ENCODE results near the gene MBOAT2. TPM values are rescaled to one million over a fixed set of nuclear protein-coding genes. Genes with fewer than 3 reads are reported as not detected.
"Not testable (repeated sequence)": the region's sequence is repeated elsewhere in the genome, so short reads cannot be mapped to it uniquely, and the experiment has no call there.

The MBOAT2 gene
- total and polyA plus RNA-seq, 2 donors (not counting 1 experiment from before 2014, with no cell fraction given) = 0.24 to 1.3 TPM

DNA sequence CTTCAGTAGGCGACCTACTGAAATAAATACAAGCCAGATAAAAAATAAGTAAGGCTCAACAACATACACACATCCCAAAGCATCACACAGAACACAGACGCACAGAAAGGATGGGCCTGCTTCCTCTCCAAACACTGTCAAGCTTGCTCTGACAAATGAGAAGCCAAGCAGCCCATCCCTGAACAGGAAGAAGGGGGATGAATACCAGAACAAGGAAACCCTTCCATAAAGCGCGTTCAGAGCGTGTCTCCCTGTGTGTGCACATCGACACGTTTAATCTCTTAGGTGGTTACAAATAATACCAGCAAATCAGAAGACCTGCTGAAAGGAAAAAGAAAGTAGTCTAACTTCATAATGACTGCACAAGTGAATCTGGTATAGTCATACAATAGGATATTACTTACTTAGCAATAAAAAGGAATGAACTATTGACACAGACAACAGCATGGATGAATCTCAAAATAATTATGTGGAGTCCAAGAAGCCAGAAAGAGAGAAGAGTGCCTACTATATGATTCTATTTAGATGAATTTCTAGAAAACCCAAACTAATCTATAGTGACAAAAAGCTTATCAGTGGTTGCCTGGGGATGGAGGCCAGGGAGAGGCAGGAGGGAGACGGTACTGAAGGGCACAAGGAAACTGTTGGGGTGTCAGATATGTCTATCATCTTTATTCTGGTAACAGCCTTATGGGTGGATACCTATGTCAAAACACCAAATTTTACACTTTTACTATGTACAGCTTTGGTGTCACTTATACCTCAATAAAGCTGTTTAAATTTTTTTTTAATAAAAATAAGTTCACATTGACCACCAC lies 26.8 kb downstream of the MBOAT2 start:
- H3K27me3 Mint-ChIP-seq = no peaks in the 10 kb centered on the region
- H3K9me3 Mint-ChIP-seq (ENCODE audit: insufficient read depth) = no peaks in the 10 kb centered on the region
- Histone ChIP-seq H3K27ac (ENCODE audit: low read length in 2 of 2) (no peak overlapping the region), H3K36me3 (replicated peaks in 1 of 2; ENCODE audit: control extremely low read depth in 1 of 2, control insufficient read depth in 1 of 2, extremely low read depth in 1 of 2, insufficient read depth in 2 of 2, low read length in 1 of 2) (no peaks in the 10 kb centered on the region), H2AFZ (ENCODE audit: insufficient read depth, low read depth, low read length, poor library complexity, severe bottlenecking) (no peak overlapping the region), H4K20me1 (ENCODE audit: control insufficient read depth, insufficient read depth, low read length, poor library complexity, severe bottlenecking) (no peaks in the 10 kb centered on the region), H3K4me1 (ENCODE audit: control insufficient read depth in 2 of 2, insufficient read depth in 2 of 2, low read length in 2 of 2) (no peaks in the 10 kb centered on the region), H3K79me2 (ENCODE audit: control insufficient read depth, insufficient read depth, low read length) (no peaks in the 10 kb centered on the region), H3K27me3 (replicated peaks in 1 of 4; ENCODE audit: control extremely low read depth in 1 of 4, control insufficient read depth in 3 of 4, insufficient read depth in 4 of 4, low read length in 3 of 4) (no peaks in the 10 kb centered on the region), H3K4me3 (ENCODE audit: control extremely low read depth in 1 of 5, extremely low read depth in 1 of 5, insufficient read depth in 1 of 5, low read depth in 2 of 5, low read length in 4 of 5) (no peak overlapping the region), H3K9ac (ENCODE audit: low read length) (no peak overlapping the region), H3K4me2 (replicated peaks; ENCODE audit: low read depth, low read length, poor library complexity, severe bottlenecking) (no peak overlapping the region), H3K9me3 (ENCODE audit: control extremely low read depth in 1 of 3, control insufficient read depth in 2 of 3, insufficient read depth in 1 of 3, low read length in 2 of 3) (no peaks in the 10 kb centered on the region)
- no peaks in the 10 kb centered on the region for H3K4me1 Mint-ChIP-seq
- H3K27ac Mint-ChIP-seq = no peak overlapping the region
- ChIA-PET CTCF (no interaction called here), POLR2A (no interaction called here)
- ATAC-seq (ENCODE audit: low read depth) (no peak), DNase-seq (no peak)
- no peak overlapping the region for H3K4me3 Mint-ChIP-seq
- TF ChIP-seq, protein P1, sequence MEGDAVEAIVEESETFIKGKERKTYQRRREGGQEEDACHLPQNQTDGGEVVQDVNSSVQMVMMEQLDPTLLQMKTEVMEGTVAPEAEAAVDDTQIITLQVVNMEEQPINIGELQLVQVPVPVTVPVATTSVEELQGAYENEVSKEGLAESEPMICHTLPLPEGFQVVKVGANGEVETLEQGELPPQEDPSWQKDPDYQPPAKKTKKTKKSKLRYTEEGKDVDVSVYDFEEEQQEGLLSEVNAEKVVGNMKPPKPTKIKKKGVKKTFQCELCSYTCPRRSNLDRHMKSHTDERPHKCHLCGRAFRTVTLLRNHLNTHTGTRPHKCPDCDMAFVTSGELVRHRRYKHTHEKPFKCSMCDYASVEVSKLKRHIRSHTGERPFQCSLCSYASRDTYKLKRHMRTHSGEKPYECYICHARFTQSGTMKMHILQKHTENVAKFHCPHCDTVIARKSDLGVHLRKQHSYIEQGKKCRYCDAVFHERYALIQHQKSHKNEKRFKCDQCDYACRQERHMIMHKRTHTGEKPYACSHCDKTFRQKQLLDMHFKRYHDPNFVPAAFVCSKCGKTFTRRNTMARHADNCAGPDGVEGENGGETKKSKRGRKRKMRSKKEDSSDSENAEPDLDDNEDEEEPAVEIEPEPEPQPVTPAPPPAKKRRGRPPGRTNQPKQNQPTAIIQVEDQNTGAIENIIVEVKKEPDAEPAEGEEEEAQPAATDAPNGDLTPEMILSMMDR (IDR thresholded peaks at IDR 0.05) = no peak
- no peak for TF ChIP-seq EZH2 (IDR thresholded peaks at IDR 0.05; ENCODE audit: borderline replicate concordance, insufficient read depth, low read depth, low read length, poor library complexity, severe bottlenecking)
- intact Hi-C loops (cut with micrococcal nuclease) = no loop called here
- WGBS (ENCODE audit: insufficient coverage) = 30% methylated on average over 2 of the region's 8 CpGs

DNA sequence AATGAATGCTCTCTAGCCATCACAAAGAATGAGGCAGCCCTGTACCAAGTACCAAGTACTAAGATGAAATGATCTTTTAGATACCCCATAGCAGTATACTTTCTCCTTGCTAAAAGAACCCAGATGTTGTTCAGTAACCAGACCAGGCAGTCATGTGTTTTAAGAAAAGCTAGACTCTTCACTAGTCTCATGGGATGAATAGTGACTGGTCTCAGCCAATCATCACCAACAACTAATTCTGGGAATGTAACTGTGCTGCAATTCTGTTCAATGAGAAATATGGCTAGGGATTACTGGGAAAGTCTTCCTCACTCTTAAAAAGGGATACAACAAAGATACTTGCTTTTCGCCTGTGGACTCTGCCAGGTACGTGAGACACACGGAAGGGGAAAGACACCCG lies 29.5 kb downstream of the MBOAT2 start:
- Histone ChIP-seq H3K4me1 (ENCODE audit: control insufficient read depth in 2 of 2, insufficient read depth in 2 of 2, low read length in 2 of 2) (no peaks in the 10 kb centered on the region), H3K79me2 (ENCODE audit: control insufficient read depth, insufficient read depth, low read length) (no peaks in the 10 kb centered on the region), H3K27ac (ENCODE audit: low read length in 2 of 2) (no peak overlapping the region), H2AFZ (ENCODE audit: insufficient read depth, low read depth, low read length, poor library complexity, severe bottlenecking) (no peak overlapping the region), H3K9me3 (ENCODE audit: control extremely low read depth in 1 of 3, control insufficient read depth in 2 of 3, insufficient read depth in 1 of 3, low read length in 2 of 3) (no peaks in the 10 kb centered on the region), H3K9ac (ENCODE audit: low read length) (no peak overlapping the region), H3K27me3 (replicated peaks in 1 of 4; ENCODE audit: control extremely low read depth in 1 of 4, control insufficient read depth in 3 of 4, insufficient read depth in 4 of 4, low read length in 3 of 4) (no peaks in the 10 kb centered on the region), H3K4me3 (ENCODE audit: control extremely low read depth in 1 of 5, extremely low read depth in 1 of 5, insufficient read depth in 1 of 5, low read depth in 2 of 5, low read length in 4 of 5) (no peak overlapping the region), H3K36me3 (replicated peaks in 1 of 2; ENCODE audit: control extremely low read depth in 1 of 2, control insufficient read depth in 1 of 2, extremely low read depth in 1 of 2, insufficient read depth in 2 of 2, low read length in 1 of 2) (no peaks in the 10 kb centered on the region), H4K20me1 (ENCODE audit: control insufficient read depth, insufficient read depth, low read length, poor library complexity, severe bottlenecking) (no peaks in the 10 kb centered on the region), H3K4me2 (replicated peaks; ENCODE audit: low read depth, low read length, poor library complexity, severe bottlenecking) (no peak overlapping the region)
- ATAC-seq (ENCODE audit: low read depth) (no peak), DNase-seq (no peak)
- Mint-ChIP-seq H3K9me3 (ENCODE audit: insufficient read depth) (no peaks in the 10 kb centered on the region), H3K4me1 (no peaks in the 10 kb centered on the region), H3K27ac (no peak overlapping the region), H3K27me3 (no peaks in the 10 kb centered on the region), H3K4me3 (no peak overlapping the region)
- POLR2A ChIA-PET = no interaction called here
- TF ChIP-seq, protein P1 (IDR thresholded peaks at IDR 0.05) = no peak
- TF ChIP-seq EZH2 (IDR thresholded peaks at IDR 0.05; ENCODE audit: borderline replicate concordance, insufficient read depth, low read depth, low read length, poor library complexity, severe bottlenecking) = no peak
- 100% methylated on average over 3 of the region's 4 CpGs for WGBS (ENCODE audit: insufficient coverage)
- intact Hi-C loops (cut with micrococcal nuclease) = no loop called here
- CTCF ChIA-PET = no interaction called here

DNA sequence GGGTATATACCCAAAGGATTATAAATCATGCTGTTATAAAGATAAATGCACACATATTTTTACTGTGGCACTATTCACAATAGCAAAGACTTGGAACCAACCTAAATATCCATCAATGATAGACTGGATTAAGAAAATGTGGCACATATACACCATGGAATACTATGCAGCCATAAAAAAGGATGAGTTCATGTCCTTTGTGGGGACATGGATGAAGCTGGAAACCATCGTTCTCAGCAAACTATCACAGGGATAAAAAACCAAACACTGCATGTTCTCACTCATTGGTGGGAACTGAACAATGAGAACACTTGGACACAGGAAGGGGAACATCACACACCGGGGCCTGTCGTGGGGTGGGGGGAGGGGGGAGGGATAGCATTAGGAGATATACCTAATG lies 30.5 kb downstream of the MBOAT2 start:
- H3K9me3 Mint-ChIP-seq (ENCODE audit: insufficient read depth); DNase-seq; H3K4me3 ChIP-seq (ENCODE audit: control extremely low read depth in 1 of 5, extremely low read depth in 1 of 5, insufficient read depth in 1 of 5, low read depth in 2 of 5, low read length in 4 of 5); H3K27ac Mint-ChIP-seq; H3K27me3 Mint-ChIP-seq; intact Hi-C loops (cut with micrococcal nuclease); H4K20me1 ChIP-seq (ENCODE audit: control insufficient read depth, insufficient read depth, low read length, poor library complexity, severe bottlenecking); H2AFZ ChIP-seq (ENCODE audit: insufficient read depth, low read depth, low read length, poor library complexity, severe bottlenecking); H3K4me2 ChIP-seq (replicated peaks; ENCODE audit: low read depth, low read length, poor library complexity, severe bottlenecking); H3K9me3 ChIP-seq (ENCODE audit: control extremely low read depth in 1 of 3, control insufficient read depth in 2 of 3, insufficient read depth in 1 of 3, low read length in 2 of 3); H3K4me1 ChIP-seq (ENCODE audit: control insufficient read depth in 2 of 2, insufficient read depth in 2 of 2, low read length in 2 of 2); H3K9ac ChIP-seq (ENCODE audit: low read length); H3K27ac ChIP-seq (ENCODE audit: low read length in 2 of 2); H3K4me3 Mint-ChIP-seq; CTCF ChIA-PET; H3K36me3 ChIP-seq (replicated peaks in 1 of 2; ENCODE audit: control extremely low read depth in 1 of 2, control insufficient read depth in 1 of 2, extremely low read depth in 1 of 2, insufficient read depth in 2 of 2, low read length in 1 of 2); H3K27me3 ChIP-seq (replicated peaks in 1 of 4; ENCODE audit: control extremely low read depth in 1 of 4, control insufficient read depth in 3 of 4, insufficient read depth in 4 of 4, low read length in 3 of 4); H3K79me2 ChIP-seq (ENCODE audit: control insufficient read depth, insufficient read depth, low read length); ATAC-seq (ENCODE audit: low read depth); H3K4me1 Mint-ChIP-seq: not testable (repeated sequence)
- POLR2A ChIA-PET = interaction anchor here (0.5 kb wide), 1 partner anchor 138 kb away, joined by 8 read pairs; no protein-coding TSS in a partner anchor
- WGBS (ENCODE audit: insufficient coverage) = no CpG with 5 or more reads among the region's 3 CpGs

Measured in B cell (primary cell).